ENCODE data around the gene LCE3A. TPM values are rescaled to one million over a fixed set of nuclear protein-coding genes. Genes with fewer than 3 reads are reported as not detected.

The LCE3A gene
- total RNA-seq, 3 donors from 2014 or later (not counting 1 experiment from before 2014, with no cell fraction given): not detected

DNA sequence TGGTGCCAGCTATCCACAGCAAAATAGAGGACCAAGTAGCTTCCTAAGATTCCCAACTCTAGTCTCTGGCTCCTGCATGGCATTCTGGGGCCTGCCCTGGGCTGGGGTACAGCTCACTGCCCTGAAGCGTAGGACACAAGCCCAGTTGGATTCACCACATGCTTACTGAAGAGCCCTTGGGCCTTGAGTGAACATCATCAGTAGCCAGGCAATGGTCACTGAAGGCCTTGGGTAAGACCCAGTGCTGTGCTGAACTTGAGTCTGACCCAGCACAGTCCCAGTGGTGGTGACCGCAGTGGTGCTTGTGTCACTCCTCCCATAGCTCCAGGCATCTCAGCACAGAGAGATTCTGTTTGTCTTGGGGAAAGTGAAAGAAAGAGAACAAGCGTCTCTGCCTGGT lies 7.7 kb upstream of the LCE3A start:
- H3K9me3 Mint-ChIP-seq: no peaks in the 10 kb centered on the region
- intact Hi-C loops (cut with micrococcal nuclease): no loop called here
- no peak overlapping the region for H3K4me3 Mint-ChIP-seq
- H3K27me3 Mint-ChIP-seq (ENCODE audit: low read depth in 2 of 2): peaks cover 12 to 52% of the 10 kb centered on the region in 2 donors
- DNase-seq (no peak), ATAC-seq (no peak)
- Histone ChIP-seq H3K4me1 (ENCODE audit: control insufficient read depth, insufficient read depth, low read length) (no peaks in the 10 kb centered on the region), H3K4me3 (ENCODE audit: low read length) (no peak overlapping the region), H3K36me3 (ENCODE audit: control insufficient read depth, insufficient read depth, low read length) (no peaks in the 10 kb centered on the region), H3K27ac (ENCODE audit: low read length) (no peak overlapping the region), H3K9me3 (ENCODE audit: control insufficient read depth, insufficient read depth, low read length) (no peaks in the 10 kb centered on the region), H3K27me3 (ENCODE audit: control insufficient read depth, insufficient read depth, low read length) (no peaks in the 10 kb centered on the region)
- H3K27ac Mint-ChIP-seq: no peak overlapping the region
- H3K4me1 Mint-ChIP-seq: no peaks in the 10 kb centered on the region
- 95% methylated on average over 2 of the region's 3 CpGs for WGBS (ENCODE audit: insufficient coverage)
- no peaks in the 10 kb centered on the region for H3K36me3 Mint-ChIP-seq
- TF ChIP-seq CTCF (IDR thresholded peaks at IDR 0.05): no peak

DNA sequence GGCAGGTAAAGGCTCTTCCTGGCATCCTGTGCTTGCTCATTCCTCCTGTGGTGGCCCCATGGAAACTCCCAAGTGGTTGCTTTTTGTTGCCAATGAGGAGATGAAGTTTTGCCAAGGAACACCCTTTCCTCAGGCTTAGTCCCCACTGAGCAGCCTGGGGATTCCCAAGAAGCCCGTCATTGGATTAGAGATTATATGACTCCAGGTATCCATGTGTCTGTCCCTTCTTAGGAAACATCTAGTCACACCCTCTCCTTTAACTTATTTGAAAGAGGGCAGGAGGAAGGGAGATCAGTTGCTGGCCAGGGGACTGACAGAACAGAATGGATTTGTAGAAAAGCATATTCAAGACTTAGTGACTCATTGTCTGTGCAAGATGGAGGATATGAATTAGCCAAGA lies 3.8 kb upstream of the LCE3A start:
- no peak for ATAC-seq
- TF ChIP-seq CTCF (IDR thresholded peaks at IDR 0.05): no peak
- Histone ChIP-seq H3K9me3 (ENCODE audit: control insufficient read depth, insufficient read depth, low read length) (no peaks in the 10 kb centered on the region), H3K27ac (ENCODE audit: low read length) (no peak overlapping the region), H3K4me3 (ENCODE audit: low read length) (no peak overlapping the region), H3K36me3 (ENCODE audit: control insufficient read depth, insufficient read depth, low read length) (no peaks in the 10 kb centered on the region), H3K4me1 (ENCODE audit: control insufficient read depth, insufficient read depth, low read length) (peaks cover 8% of the 10 kb centered on the region), H3K27me3 (ENCODE audit: control insufficient read depth, insufficient read depth, low read length) (no peaks in the 10 kb centered on the region)
- H3K27me3 Mint-ChIP-seq (ENCODE audit: low read depth in 2 of 2): peaks cover 16 to 32% of the 10 kb centered on the region in 2 donors
- WGBS (ENCODE audit: insufficient coverage): no CpG with 5 or more reads among the region's 1 CpG
- H3K4me1 Mint-ChIP-seq: peaks cover 0 to 9% of the 10 kb centered on the region in 2 donors
- H3K9me3 Mint-ChIP-seq: no peaks in the 10 kb centered on the region
- intact Hi-C loops (cut with micrococcal nuclease): no loop called here
- DNase-seq: no peak
- H3K27ac Mint-ChIP-seq: no peak overlapping the region
- H3K4me3 Mint-ChIP-seq: no peak overlapping the region
- no peaks in the 10 kb centered on the region for H3K36me3 Mint-ChIP-seq

DNA sequence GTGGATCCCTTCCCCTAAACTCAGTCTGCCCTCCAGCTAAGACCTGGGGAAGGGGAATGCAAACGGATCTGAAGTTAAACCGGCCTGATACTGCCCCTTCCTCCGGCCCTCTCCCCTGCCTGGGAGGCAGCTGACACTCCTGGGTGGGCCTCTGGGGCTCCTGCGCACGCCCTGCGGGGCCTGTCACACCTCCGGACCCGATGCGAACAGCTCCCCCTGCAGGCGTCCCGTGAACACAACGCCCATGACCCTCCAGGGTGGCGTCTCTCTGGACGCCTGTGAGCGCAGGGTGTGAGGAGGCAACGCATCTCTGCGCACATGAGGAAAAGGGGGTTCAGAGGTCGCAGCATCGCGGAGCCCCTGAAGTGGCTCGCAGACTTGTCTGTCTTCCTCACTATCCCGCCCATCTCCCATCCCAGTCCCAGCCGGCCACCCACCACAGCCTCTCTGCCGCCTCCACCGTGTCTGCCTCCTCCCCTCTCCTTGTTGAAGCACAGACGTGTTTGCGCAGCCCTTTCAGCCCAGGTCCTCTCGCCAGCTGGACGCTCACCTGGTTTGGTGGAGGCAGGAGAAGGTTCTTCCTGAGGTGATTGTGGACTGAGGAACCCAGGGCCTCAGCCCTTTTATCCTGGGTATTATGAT lies 421 bp upstream of the LCE3A start:
- no peak for DNase-seq
- intact Hi-C loops (cut with micrococcal nuclease): no loop called here
- Histone ChIP-seq H3K36me3 (ENCODE audit: control insufficient read depth, insufficient read depth, low read length) (no peaks in the 10 kb centered on the region), H3K4me1 (ENCODE audit: control insufficient read depth, insufficient read depth, low read length) (peaks cover 8% of the 10 kb centered on the region), H3K4me3 (ENCODE audit: low read length) (no peak overlapping the region), H3K27me3 (ENCODE audit: control insufficient read depth, insufficient read depth, low read length) (no peaks in the 10 kb centered on the region), H3K9me3 (ENCODE audit: control insufficient read depth, insufficient read depth, low read length) (peaks cover 9% of the 10 kb centered on the region), H3K27ac (ENCODE audit: low read length) (no peak overlapping the region)
- H3K4me1 Mint-ChIP-seq: peaks cover 0 to 9% of the 10 kb centered on the region in 2 donors
- no peak for TF ChIP-seq CTCF (IDR thresholded peaks at IDR 0.05)
- H3K4me3 Mint-ChIP-seq: no peak overlapping the region
- H3K27me3 Mint-ChIP-seq (ENCODE audit: low read depth in 2 of 2): peaks cover 16 to 23% of the 10 kb centered on the region in 2 donors
- no peaks in the 10 kb centered on the region for H3K36me3 Mint-ChIP-seq
- 21% methylated on average over 27 of the region's 29 CpGs for WGBS (ENCODE audit: insufficient coverage)
- ATAC-seq: no peak
- no peak overlapping the region for H3K27ac Mint-ChIP-seq
- peaks cover 4 to 6% of the 10 kb centered on the region in 2 donors for H3K9me3 Mint-ChIP-seq

- Mint-ChIP-seq H3K27me3 (ENCODE audit: low read depth in 2 of 2) (peaks cover 14 to 22% of the 10 kb centered on the region in 2 donors), H3K9me3 (peaks cover 4 to 7% of the 10 kb centered on the region in 2 donors), H3K36me3 (no peaks in the 10 kb centered on the region), H3K4me1 (peaks cover 0 to 9% of the 10 kb centered on the region in 2 donors), H3K27ac (no peak overlapping the region), H3K4me3 (no peak overlapping the region)
- Histone ChIP-seq H3K27me3 (ENCODE audit: control insufficient read depth, insufficient read depth, low read length) (no peaks in the 10 kb centered on the region), H3K4me3 (ENCODE audit: low read length) (no peak overlapping the region), H3K27ac (ENCODE audit: low read length) (no peak overlapping the region), H3K4me1 (ENCODE audit: control insufficient read depth, insufficient read depth, low read length) (peaks cover 8% of the 10 kb centered on the region), H3K36me3 (ENCODE audit: control insufficient read depth, insufficient read depth, low read length) (no peaks in the 10 kb centered on the region), H3K9me3 (ENCODE audit: control insufficient read depth, insufficient read depth, low read length) (peaks cover 9% of the 10 kb centered on the region)
- intact Hi-C loops (cut with micrococcal nuclease): no loop called here
- WGBS (ENCODE audit: insufficient coverage): 78% methylated on average over 3 of the region's 3 CpGs
- no peak for DNase-seq
- no peak for ATAC-seq
- TF ChIP-seq CTCF (IDR thresholded peaks at IDR 0.05): no peak
Observed at GRCh38 chr1:152621993-152622392, 910 bp downstream of the LCE3A start.

Data from natural killer cell (primary cell).